H9 (cell line): Measurements from ENCODE around the gene OXER1. TPM values are rescaled to one million over a fixed set of nuclear protein-coding genes. Genes with fewer than 3 reads are reported as not detected.

Experiments
- DNase-seq: peaks from one replicate; pipeline ENCODE4 v3.0.0-alpha.2; 2017
- H2AFZ ChIP-seq: one replicate; pipeline ENCODE4 v1.6.1; 2013; ENCODE audit warnings: mild to moderate bottlenecking, low read length, control low read depth, moderate library complexity
- H2AK5ac ChIP-seq: 2 replicates; pipeline ENCODE4 v1.6.1; 2013; ENCODE audit warnings: low read length, control low read depth, mixed read lengths; ENCODE audit not compliant: insufficient read length
- H2BK120ac ChIP-seq: one replicate; pipeline ENCODE4 v1.6.1; 2013; ENCODE audit warnings: low read depth, mild to moderate bottlenecking, low read length, control low read depth, inconsistent platforms; ENCODE audit not compliant: poor library complexity, severe bottlenecking
- H2BK12ac ChIP-seq: 2 replicates; pipeline ENCODE4 v1.6.1; 2013; ENCODE audit warnings: low read length, control low read depth, mixed read lengths, low read depth; ENCODE audit not compliant: insufficient read length
- H2BK15ac ChIP-seq: 2 replicates; pipeline ENCODE4 v1.6.1; 2013; ENCODE audit warnings: low read depth, low read length, control low read depth
- H2BK20ac ChIP-seq: one replicate; pipeline ENCODE4 v1.6.1; 2013; ENCODE audit warnings: low read depth, mild to moderate bottlenecking, low read length, control low read depth, inconsistent platforms; ENCODE audit not compliant: poor library complexity, severe bottlenecking
- H2BK5ac ChIP-seq: 2 replicates; pipeline ENCODE4 v1.6.1; 2013; ENCODE audit warnings: low read length, control low read depth, mixed read lengths; ENCODE audit not compliant: insufficient read length
- H3K14ac ChIP-seq: 2 replicates; pipeline ENCODE4 v1.6.1; 2013; ENCODE audit warnings: low read length, control low read depth; ENCODE audit not compliant: insufficient read depth
- H3K18ac ChIP-seq: 2 replicates; pipeline ENCODE4 v1.6.1; 2013; ENCODE audit warnings: low read depth, mild to moderate bottlenecking, mixed read lengths, low read length, control low read depth; ENCODE audit not compliant: insufficient read length
- H3K23ac ChIP-seq: 2 replicates; pipeline ENCODE4 v1.6.1; 2013; ENCODE audit warnings: low read length, control low read depth, mixed read lengths, low read depth; ENCODE audit not compliant: insufficient read length
- H3K23me2 ChIP-seq: 2 replicates; pipeline ENCODE4 v1.6.1; 2013; ENCODE audit warnings: low read depth, mild to moderate bottlenecking, mixed read lengths, low read length, control low read depth; ENCODE audit not compliant: insufficient read length, poor library complexity, severe bottlenecking
- H3K27ac ChIP-seq: 2 replicates; pipeline ENCODE4 v1.5.1; 2013; ENCODE audit warnings: low read length, control low read depth, mixed read lengths, low read depth; ENCODE audit not compliant: insufficient read length
- H3K27me3 ChIP-seq: 2 replicates; pipeline ENCODE4 v1.6.1; 2013; ENCODE audit warnings: low read length, control low read depth, inconsistent platforms; ENCODE audit not compliant: insufficient read depth
- H3K4ac ChIP-seq: 2 replicates; pipeline ENCODE4 v1.6.1; 2013; ENCODE audit warnings: low read depth, mild to moderate bottlenecking, control low read depth, inconsistent platforms, low read length, moderate library complexity
- H3K4me1 ChIP-seq: 2 replicates; pipeline ENCODE4 v1.6.1; 2013; ENCODE audit warnings: low read length, control low read depth, inconsistent platforms; ENCODE audit not compliant: insufficient read depth
- H3K4me2 ChIP-seq: 2 replicates; pipeline ENCODE4 v1.6.1; 2013; ENCODE audit warnings: low read length, control low read depth, mixed read lengths; ENCODE audit not compliant: insufficient read length, insufficient read depth
- H3K56ac ChIP-seq: 2 replicates; pipeline ENCODE4 v1.6.1; 2013; ENCODE audit warnings: low read depth, mild to moderate bottlenecking, mixed read lengths, low read length, control low read depth; ENCODE audit not compliant: insufficient read length
- H3K79me1 ChIP-seq: 2 replicates; pipeline ENCODE4 v1.6.1; 2013; ENCODE audit warnings: low read depth, mild to moderate bottlenecking, moderate library complexity, low read length, control low read depth, inconsistent platforms; ENCODE audit not compliant: insufficient read depth, poor library complexity, severe bottlenecking
- H3K79me2 ChIP-seq: 2 replicates; pipeline ENCODE4 v1.6.1; 2013; ENCODE audit warnings: low read length, control low read depth, inconsistent platforms; ENCODE audit not compliant: insufficient read depth
- H3K9ac ChIP-seq: 2 replicates; pipeline ENCODE4 v1.6.1; 2013; ENCODE audit warnings: low read length, control low read depth, mixed read lengths; ENCODE audit not compliant: insufficient read length; ENCODE audit errors: extremely low read depth
- H3K9me3 ChIP-seq: one replicate; pipeline ENCODE4 v1.6.1; 2013; ENCODE audit warnings: low read depth, low read length, inconsistent platforms; ENCODE audit not compliant: control insufficient read depth
- H3T11ph ChIP-seq: one replicate; pipeline ENCODE4 v1.6.1; 2013; ENCODE audit warnings: mild to moderate bottlenecking, low read length, control low read depth, inconsistent platforms
- H4K20me1 ChIP-seq: one replicate; pipeline ENCODE4 v1.6.1; 2013; ENCODE audit not compliant: control insufficient read depth, insufficient read length, insufficient read depth
- H4K5ac ChIP-seq: 2 replicates; pipeline ENCODE4 v1.6.1; 2013; ENCODE audit warnings: low read depth, mild to moderate bottlenecking, mixed read lengths, low read length, control low read depth; ENCODE audit not compliant: insufficient read length
- H4K8ac ChIP-seq: replicated peaks from 2 replicates; pipeline ENCODE4 v1.6.1; 2013; ENCODE audit warnings: low read length, control low read depth, mixed read lengths, low read depth; ENCODE audit not compliant: insufficient read length
- H4K91ac ChIP-seq: 2 replicates; pipeline ENCODE4 v1.6.1; 2013; ENCODE audit warnings: low read depth, mild to moderate bottlenecking, moderate library complexity, mixed read lengths, low read length, control low read depth; ENCODE audit not compliant: insufficient read length
- H3K27ac Mint-ChIP-seq, 3 experiments: 2 replicates in 2 of 3; 3 replicates in 1 of 3; pipeline ENCODE4 v1.8.0; 2020 to 2021; ENCODE audit warnings: mixed read lengths in 3 of 3, mild to moderate bottlenecking in 1 of 3, moderate library complexity in 1 of 3
- H3K27me3 Mint-ChIP-seq: 2 replicates; pipeline ENCODE4 v1.8.0; 2021; ENCODE audit warnings: low read depth, mild to moderate bottlenecking, moderate library complexity, mixed read lengths
- H3K36me3 Mint-ChIP-seq, 3 experiments: 2 replicates in 2 of 3; 3 replicates in 1 of 3; pipeline ENCODE4 v1.8.0; 2020 to 2021; ENCODE audit warnings: low read depth in 3 of 3, mixed read lengths in 3 of 3; ENCODE audit not compliant: insufficient read depth in 1 of 3
- H3K4me1 Mint-ChIP-seq, 2 experiments: 2 replicates each; pipeline ENCODE4 v1.8.0; 2020; ENCODE audit warnings: mixed read lengths in 2 of 2
- H3K4me3 Mint-ChIP-seq, 2 experiments: 2 replicates in 1 of 2; 3 replicates in 1 of 2; pipeline ENCODE4 v1.8.0; 2020 to 2021; ENCODE audit warnings: mild to moderate bottlenecking in 2 of 2, mixed read lengths in 2 of 2, moderate library complexity in 1 of 2
- H3K9me3 Mint-ChIP-seq, 2 experiments: 2 replicates in 1 of 2; 3 replicates in 1 of 2; pipeline ENCODE4 v1.8.0; 2020; ENCODE audit warnings: mild to moderate bottlenecking in 2 of 2, mixed read lengths in 2 of 2, moderate library complexity in 1 of 2
- WGBS: extraction: QIAGEN DNeasy Blood & Tissue Kit; methylation state at CpG from one replicate; pipeline ENCODE4 v1.1.7; 2013; ENCODE audit warnings: missing lambda C conversion rate, low lambda C conversion rate, mixed read lengths; ENCODE audit not compliant: insufficient read length; ENCODE audit errors: extremely low coverage; 5-methylcytosine and 5-hydroxymethylcytosine counted together
- total RNA-seq: library from RNA; stranded (reverse); gene quantifications from 2 replicates; pipeline ENCODE4 v1.2.1, GENCODE V29; 2021
- TF ChIP-seq, protein P1 (sequence below): fragments of 200-600 bp; sonication (generic); conservative IDR thresholded peaks from 3 replicates; pipeline ENCODE4 v1.8.0; 2021; ENCODE audit warnings: antibody characterized with exemption, mild to moderate bottlenecking

The OXER1 gene
- total RNA-seq, 1 experiment from 2014 or later: 1.6 TPM

DNA sequence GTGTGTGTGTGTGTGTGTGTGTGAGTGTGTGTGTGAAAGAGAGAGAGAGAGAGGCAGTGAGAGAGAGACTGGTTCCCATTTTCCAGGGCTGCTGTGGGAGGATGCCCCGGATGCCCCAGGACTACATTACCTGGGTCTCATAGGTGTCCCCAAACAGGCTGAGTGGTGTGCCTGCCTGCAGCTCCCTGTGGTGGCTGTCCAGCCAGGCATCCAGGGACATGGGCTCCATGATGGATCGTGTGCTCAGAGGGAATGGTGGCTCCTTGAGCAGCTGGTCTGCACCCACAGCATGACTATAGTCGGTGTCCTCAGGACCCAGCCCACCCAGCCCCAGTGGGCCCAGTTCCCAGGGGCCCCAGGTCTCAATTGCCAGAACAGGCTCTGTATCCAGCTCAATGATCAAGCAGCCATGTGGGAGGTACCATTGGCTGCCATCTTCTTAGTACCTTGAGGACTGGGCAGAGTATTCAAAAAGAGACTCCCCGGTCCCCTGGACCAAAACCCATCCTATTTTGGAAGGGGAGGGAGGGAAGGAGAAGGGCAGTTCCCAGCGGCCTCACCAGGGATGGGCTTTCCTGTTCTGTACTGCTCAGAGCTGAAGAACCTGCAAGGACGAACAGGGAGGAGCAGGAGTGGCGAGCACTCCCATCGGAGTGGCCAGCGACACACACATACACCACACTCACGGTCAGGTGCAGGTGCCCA lies 5.8 kb upstream of the OXER1 start:
- Histone ChIP-seq H3K27me3 (no peaks in the 10 kb centered on the region), H3T11ph (no peak overlapping the region), H3K14ac (no peak overlapping the region), H2BK5ac (no peak overlapping the region), H3K23ac (no peak overlapping the region), H4K20me1 (no peaks in the 10 kb centered on the region), H3K4me2 (no peak overlapping the region), H2BK20ac (no peak overlapping the region), H2BK120ac (no peak overlapping the region), H3K56ac (no peak overlapping the region), H2BK12ac (no peak overlapping the region), H2AK5ac (no peak overlapping the region), H3K79me1 (no peaks in the 10 kb centered on the region), H3K18ac (no peak overlapping the region), H3K9me3 (no peaks in the 10 kb centered on the region), H3K9ac (no peak overlapping the region), H4K5ac (no peak overlapping the region), H3K79me2 (no peaks in the 10 kb centered on the region), H2BK15ac (no peak overlapping the region), H3K4me1 (peaks cover 7% of the 10 kb centered on the region; the same call in 1 of the 2 replicates), H3K23me2 (no peaks in the 10 kb centered on the region), H4K91ac (no peak overlapping the region), H3K27ac (no peak overlapping the region), H4K8ac (no peak overlapping the region), H3K4ac (no peak overlapping the region), H2AFZ (no peak overlapping the region)
- H3K27me3 Mint-ChIP-seq: no peaks in the 10 kb centered on the region
- peaks cover 24 to 33% of the 10 kb centered on the region in 2 experiments for H3K4me1 Mint-ChIP-seq
- peak overlapping the region in 1 of 3 experiments; percentile 7; a peak in 2 of 7 replicates for H3K27ac Mint-ChIP-seq
- H3K9me3 Mint-ChIP-seq: no peaks in the 10 kb centered on the region; a peak in 1 of 5 replicates
- no peak for DNase-seq
- no peak overlapping the region; a peak in 1 of 5 replicates for H3K4me3 Mint-ChIP-seq
- WGBS: no CpG with 5 or more reads among the region's 10 CpGs
- TF ChIP-seq, protein P1, sequence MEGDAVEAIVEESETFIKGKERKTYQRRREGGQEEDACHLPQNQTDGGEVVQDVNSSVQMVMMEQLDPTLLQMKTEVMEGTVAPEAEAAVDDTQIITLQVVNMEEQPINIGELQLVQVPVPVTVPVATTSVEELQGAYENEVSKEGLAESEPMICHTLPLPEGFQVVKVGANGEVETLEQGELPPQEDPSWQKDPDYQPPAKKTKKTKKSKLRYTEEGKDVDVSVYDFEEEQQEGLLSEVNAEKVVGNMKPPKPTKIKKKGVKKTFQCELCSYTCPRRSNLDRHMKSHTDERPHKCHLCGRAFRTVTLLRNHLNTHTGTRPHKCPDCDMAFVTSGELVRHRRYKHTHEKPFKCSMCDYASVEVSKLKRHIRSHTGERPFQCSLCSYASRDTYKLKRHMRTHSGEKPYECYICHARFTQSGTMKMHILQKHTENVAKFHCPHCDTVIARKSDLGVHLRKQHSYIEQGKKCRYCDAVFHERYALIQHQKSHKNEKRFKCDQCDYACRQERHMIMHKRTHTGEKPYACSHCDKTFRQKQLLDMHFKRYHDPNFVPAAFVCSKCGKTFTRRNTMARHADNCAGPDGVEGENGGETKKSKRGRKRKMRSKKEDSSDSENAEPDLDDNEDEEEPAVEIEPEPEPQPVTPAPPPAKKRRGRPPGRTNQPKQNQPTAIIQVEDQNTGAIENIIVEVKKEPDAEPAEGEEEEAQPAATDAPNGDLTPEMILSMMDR: no peak
- peaks cover 0 to 3% (median 0%) of the 10 kb centered on the region in 3 experiments; a peak in 2 of 7 replicates for H3K36me3 Mint-ChIP-seq
